GM19372 (cell line): ENCODE results near the gene B4GALT7.

Source experiments
- ATAC-seq: cut with Tn5 transposase; IDR thresholded peaks from one replicate; pipeline ENCODE4 v1.9.1; 2021; ENCODE audit warnings: mild to moderate bottlenecking, low read depth, moderate library complexity; ENCODE audit not compliant: unreplicated experiment

B4GALT7 gene

DNA sequence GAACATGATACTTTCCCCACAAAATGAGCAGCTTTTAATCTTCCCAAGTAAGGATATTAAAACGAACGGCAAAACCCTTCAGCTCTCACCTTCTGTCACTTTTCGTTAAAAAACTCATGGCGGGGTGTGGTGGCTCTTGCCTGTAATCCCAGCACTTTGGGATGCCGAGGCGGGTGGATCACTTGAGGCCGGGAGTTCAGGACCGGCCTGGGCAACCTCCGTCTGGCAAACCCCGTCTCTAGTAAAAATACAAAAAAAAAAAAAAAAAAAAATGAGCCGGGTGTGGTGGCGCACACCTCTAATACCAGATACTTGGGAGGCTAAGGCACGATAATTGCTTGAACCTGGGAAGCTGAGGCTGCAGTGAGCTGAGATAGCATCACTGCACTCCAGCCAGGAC, 7.0 kb upstream of the B4GALT7 start:
- ATAC-seq = no peak

DNA sequence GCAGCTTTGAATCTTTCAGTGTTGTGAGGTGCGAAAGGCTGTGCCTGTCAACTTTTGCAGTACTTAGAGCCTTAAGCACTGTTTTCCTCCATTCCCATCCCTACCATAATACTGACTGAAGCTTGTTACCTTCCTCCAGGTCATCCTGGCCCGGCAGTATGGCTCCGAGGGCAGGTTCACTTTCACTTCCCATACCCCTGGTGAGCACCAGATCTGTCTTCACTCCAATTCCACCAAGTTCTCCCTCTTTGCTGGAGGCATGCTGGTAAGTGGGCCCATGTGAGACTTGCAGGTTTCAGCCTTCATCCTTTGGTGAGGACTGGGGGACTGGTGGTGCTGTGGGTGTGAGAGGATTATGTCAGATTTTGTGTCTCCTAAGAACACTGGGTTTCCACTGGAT, 6.4 kb upstream of the B4GALT7 start:
- ATAC-seq = no peak

- ATAC-seq = no peak
These were observed 5.9 kb upstream of the B4GALT7 start for GRCh38 chr5:177594071-177594470.

GRCh38 chr5:177595026-177595585, 4.8 kb upstream of the B4GALT7 start:
- ATAC-seq = no peak

DNA sequence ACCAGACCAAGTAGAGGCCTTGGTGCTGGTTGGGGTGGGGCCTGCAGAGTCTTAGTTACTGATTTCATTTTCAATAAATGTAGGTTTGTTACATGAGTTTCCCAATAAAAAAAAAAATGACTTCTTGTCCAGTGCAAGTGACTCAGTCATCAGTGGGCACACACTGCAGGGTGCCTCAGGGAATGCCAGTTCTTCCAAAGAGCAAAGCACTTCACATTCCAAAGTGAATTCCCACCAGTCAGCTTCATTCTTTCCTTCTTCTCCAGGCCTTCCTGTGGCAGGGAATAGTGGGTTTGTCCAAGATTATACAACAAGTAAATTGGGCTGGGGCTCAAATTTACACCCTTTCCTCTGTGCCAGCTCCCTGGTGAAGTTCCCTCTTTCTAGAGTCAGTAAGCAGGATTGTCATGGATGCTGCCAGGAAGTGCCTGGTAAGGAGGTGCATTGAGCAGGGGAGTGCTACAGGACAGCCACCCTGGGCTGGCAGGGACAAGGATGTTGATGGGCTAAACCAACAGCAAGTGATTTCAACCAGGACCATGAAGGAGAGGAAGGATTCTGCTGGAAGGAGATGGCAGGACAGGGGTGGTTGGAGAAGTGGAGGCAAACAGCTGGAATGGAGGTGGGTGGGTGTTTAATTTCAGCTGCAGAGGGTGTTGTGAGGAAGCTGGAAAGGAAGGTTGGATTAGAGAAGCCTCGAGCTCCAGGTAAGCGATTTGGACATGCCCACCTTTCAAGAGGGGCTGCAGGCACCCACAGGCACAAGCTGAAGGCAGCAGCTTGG, 3.7 kb upstream of the B4GALT7 start:
- no peak for ATAC-seq

DNA sequence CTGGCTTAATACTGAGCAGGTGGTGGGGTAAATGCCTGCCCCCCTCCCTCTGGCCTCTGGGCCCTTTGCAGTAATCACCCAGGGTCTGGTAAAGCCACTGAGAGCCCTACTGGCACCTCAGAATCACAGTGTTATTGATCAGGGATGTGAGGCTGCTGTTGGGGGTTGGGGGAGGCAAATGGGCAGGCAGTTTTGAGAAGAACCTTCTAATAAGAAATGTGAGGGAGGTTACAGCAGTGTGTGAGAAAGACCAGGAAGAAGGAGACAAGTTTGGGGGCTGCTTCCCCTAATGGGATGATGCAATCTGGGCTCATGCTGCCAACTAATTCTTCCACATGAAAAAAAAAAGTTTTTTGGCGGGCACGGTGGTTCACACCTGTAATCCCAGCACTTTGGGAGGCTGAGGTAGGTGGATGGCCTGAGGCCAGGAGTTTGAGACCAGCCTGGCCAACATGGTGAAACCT, 3.1 kb upstream of the B4GALT7 start:
- no peak for ATAC-seq

DNA sequence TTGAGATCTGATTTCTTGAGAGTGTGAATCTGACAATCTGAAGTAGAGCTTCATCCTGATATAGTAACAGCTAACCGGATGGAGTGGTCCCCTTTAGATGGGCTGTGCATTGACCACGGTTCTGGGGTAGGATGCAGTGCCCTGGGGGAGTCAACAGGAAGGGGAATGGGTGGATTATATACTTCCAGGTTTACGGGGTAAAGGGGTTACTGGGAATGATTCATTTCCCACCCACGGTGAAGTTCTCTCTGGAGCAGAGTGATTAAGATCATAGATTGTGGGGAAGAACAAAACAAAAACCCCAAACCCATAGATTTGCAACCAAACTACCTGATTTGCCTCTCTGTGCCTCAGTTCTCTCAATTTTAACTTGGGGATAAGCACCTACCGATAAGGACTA, 1.5 kb upstream of the B4GALT7 start:
- ATAC-seq = no peak

DNA sequence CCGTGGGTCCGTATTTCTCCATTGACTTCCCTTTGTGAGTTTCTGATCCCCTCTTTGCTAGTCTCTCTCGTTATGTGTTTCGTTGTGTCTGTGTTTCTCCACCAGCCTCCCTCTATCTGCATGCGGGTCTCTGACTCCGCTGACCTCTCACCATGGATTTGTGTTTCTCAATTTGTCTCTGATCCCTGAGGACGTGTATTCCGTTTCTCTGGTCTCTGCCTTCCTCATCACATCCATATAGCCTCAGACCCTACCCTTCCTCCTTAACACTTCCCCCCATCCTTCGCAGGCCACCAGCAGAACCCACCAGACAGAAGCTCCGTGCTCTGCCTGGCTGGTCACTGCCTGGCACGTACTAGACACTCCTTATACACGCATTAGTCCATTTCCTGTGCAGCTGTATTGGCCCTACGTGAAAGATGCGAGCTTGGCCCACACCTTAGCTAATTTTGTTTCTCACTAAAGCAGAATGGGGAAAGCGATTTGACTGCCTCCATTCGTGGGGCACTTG, 631 bp downstream of the B4GALT7 start:
- ATAC-seq = no peak

DNA sequence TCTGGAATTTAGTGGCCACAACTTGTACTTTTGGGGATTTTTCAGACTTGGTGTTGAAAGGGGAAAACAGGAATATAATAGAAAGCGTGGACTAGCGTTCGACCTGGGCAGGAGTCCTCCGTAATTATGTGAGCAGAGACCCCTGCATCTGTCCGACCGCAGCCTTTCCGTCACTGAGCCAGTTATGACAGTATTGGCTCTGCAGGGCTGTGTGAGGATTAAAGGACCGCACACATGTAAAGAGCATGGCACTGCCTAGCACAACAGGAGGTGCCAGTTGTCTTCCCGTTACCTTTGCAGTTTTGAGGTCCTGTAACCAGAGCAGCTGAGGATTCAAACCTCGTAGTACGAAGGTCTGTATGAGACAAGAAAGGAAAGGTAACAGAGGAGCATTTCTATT, 1.2 kb downstream of the B4GALT7 start:
- no peak for ATAC-seq

DNA sequence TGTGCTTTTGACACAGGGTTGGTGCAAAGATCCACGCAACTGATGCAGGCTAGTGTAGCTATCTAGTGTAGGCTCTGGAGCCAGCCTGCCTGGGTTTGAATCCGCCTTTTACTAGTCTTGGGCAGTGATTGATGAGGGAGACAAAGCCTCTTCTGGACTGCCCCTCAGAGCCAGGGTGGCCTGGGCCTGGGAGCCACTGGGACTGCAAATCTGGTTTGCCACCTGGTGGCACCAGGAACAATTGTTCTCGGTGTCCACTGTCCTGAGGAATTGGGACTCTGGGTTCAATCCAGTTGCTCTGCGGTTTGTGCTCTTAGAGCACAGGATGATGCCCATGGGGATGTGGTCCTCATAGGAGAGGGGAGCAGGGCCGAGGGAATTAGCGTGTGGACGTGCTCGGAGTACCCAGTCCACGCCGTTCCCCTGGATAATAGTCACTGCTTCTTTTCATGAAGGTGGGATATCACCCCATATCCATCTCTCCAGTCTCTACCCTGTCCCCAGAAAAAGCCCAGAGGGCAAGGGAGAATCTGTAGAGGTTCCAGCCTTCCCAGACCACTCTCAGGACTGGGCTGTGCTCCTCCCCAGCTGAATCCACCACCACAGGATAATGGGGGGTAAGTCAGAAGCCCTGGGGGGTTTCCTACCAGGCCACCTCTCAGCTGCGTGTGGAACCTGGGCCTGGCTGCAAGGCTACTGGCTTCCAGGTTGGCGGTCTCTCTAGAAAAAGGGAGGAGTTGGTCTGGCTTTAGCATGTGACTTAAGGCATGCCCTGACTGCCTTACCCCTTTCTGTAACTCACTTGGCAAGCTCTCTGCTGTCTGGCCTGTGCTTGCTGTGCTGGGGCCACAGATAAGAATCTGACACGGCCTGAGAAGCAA, 1.9 kb downstream of the B4GALT7 start:
- no peak for ATAC-seq

DNA sequence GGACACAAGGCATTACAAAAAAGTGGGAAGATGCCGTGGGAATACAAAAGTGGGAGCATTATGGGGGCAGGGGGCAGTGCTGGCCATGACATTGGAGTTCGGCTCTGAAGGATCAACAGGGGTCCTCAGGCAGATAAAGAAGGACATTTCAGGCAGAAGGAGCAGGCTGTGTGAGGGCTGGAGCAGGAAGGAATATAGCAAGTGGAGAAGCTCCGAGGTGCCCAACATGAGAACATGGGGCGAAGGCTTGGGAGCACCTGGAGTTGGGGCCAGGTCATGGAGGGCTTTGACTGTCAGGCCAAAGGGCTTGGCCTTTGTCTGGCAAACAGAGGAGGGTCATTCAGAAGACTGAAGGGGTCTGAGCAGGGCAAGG, 2.5 kb downstream of the B4GALT7 start:
- ATAC-seq = no peak

GRCh38 chr5:177603631-177604030, 3.7 kb downstream of the B4GALT7 start:
- no peak for ATAC-seq

DNA sequence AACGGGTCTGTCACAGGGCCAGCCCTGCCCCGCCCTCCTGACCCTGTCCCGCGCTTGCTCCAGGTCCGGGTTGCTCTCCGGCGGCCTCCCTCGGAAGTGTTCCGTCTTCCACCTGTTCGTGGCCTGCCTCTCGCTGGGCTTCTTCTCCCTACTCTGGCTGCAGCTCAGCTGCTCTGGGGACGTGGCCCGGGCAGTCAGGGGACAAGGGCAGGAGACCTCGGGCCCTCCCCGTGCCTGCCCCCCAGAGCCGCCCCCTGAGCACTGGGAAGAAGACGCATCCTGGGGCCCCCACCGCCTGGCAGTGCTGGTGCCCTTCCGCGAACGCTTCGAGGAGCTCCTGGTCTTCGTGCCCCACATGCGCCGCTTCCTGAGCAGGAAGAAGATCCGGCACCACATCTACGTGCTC, 4.2 kb downstream of the B4GALT7 start:
- no peak for ATAC-seq

GRCh38 chr5:177604656-177605055, 4.7 kb downstream of the B4GALT7 start:
- no peak for ATAC-seq

DNA sequence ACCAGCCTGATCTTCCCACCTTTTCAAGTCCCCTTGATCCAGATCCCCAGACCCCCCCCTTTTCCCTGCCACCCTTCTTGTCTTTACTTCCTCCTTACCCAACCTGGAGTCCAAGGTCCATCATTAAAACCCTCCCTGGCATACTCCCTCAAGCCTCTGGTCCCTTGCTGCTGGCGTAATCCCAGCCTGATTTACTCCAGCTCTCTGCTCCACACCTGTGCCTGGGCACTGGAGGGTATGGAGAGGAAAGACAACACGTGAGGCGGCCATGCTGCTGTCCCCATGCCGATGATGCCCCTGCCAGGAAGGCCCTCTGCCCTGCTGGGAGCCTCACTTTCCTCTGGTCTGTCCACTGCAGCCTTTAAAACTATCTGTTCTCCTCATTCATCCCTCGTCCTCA, 5.1 kb downstream of the B4GALT7 start:
- ATAC-seq = no peak

GRCh38 chr5:177605667-177606066, 5.7 kb downstream of the B4GALT7 start:
- no peak for ATAC-seq

GRCh38 chr5:177606071-177607051, 6.4 kb downstream of the B4GALT7 start:
- ATAC-seq = no peak

GRCh38 chr5:177607115-177607451, 7.2 kb downstream of the B4GALT7 start:
- ATAC-seq = no peak

DNA sequence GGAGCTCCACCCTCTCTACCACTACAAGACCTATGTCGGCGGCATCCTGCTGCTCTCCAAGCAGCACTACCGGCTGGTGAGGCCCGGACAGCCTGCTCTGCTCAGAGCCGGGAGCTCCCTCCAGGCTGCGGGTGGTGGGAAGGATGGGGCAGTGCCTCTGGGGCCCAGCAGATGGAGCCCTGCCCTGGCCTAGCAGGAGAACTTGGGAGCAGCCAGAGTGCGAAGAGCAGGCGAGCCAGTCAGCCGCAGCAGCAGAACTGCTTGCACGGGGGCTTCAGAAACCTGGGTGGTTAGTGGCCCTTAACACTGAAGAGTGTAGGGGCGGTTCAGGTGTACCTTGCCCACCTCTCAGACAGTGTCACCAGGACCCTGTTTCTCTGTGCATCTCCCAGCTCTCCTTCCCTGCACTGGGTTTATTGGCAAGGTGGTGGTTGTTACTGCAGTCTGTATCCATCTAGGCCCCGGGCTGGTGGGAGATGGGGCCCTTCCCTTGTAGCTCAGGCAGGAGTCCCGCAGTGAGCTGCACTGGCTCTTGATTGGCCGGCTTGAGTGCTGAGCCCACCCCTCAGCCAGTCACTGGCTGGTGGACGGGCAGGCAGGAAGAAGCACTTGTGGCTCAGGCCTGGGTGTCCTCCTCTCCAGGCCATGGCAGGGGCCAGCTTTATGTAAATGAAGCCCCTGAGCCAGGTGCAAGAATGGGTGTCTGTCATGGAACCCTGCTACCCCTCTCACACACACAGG, 7.7 kb downstream of the B4GALT7 start:
- ATAC-seq = no peak
